HepG2 (cell line): Measurements from ENCODE around the gene DUS1L. TPM values are rescaled to one million over a fixed set of nuclear protein-coding genes. Genes with fewer than 3 reads are reported as not detected.

Experiments
- CSRNP1 ChIP-seq: sonication (generic); formaldehyde crosslinking; IDR thresholded peaks from 2 replicates; pipeline ENCODE4 v1.8.1; 2023; ENCODE audit warnings: mild to moderate bottlenecking, missing genetic modification reagents
- DNMT1 ChIP-seq: sonication (generic); formaldehyde crosslinking; IDR thresholded peaks from 2 replicates; pipeline ENCODE4 v1.5.1; 2020; ENCODE audit warnings: mild to moderate bottlenecking, missing genetic modification reagents
- ELF1 ChIP-seq: sonication (generic); formaldehyde crosslinking; IDR thresholded peaks from 2 replicates; pipeline ENCODE4 v1.4.0; 2020; ENCODE audit warnings: missing genetic modification reagents
- HES4 ChIP-seq: sonication (generic); formaldehyde crosslinking; IDR thresholded peaks from 2 replicates; pipeline ENCODE4 v1.9.0; 2021; ENCODE audit warnings: mild to moderate bottlenecking, missing genetic modification reagents, borderline replicate concordance
- ZNF333 ChIP-seq: sonication (generic); formaldehyde crosslinking; IDR thresholded peaks from 2 replicates; pipeline ENCODE4 v1.4.0; 2020; ENCODE audit warnings: mild to moderate bottlenecking, missing genetic modification reagents, borderline replicate concordance
- ZNF713 ChIP-seq: sonication (generic); formaldehyde crosslinking; IDR thresholded peaks from 2 replicates; pipeline ENCODE4 v1.4.0; 2020; ENCODE audit warnings: mild to moderate bottlenecking, missing genetic modification reagents
- polyA plus RNA-seq, 8 experiments: library from polyadenylated mRNA; depleted of rRNA in 3 of 8; stranded (reverse) in 7 of 8; unstranded in 1 of 8; fragments of >200 nt; fragmentation: Illumina TruSeq in 4 of 8; extraction: Trizol in 4 of 8; gene quantifications; 2 replicates each; pipeline versions ENCODE4 v1.2.1 to v1.2.3, GENCODE V29; 2011 to 2016; ENCODE audit warnings: low read depth in 4 of 8, missing spikeins in 1 of 8, mixed read lengths in 1 of 8; ENCODE audit not compliant: insufficient read depth in 1 of 8
- total RNA-seq, 5 experiments: library from RNA; depleted of rRNA; stranded (reverse); fragments of >200 nt; fragmentation: Illumina TruSeq; extraction: Trizol; gene quantifications; 2 replicates each; pipeline ENCODE4 v1.2.3, GENCODE V29; 2016; ENCODE audit warnings: low read depth in 1 of 5
- TF ChIP-seq, protein P1 (sequence below), 2 experiments: fragments of 450-650 bp in 1 of 2; sonication (generic) in 1 of 2; formaldehyde crosslinking in 1 of 2; IDR thresholded peaks; 2 replicates each; pipeline versions ENCODE4 v1.6.1 to v1.8.0; 2016 to 2022; ENCODE audit warnings: antibody characterized with exemption in 1 of 2, mild to moderate bottlenecking in 1 of 2, missing genetic modification reagents in 1 of 2
- TF ChIP-seq, protein P2 (sequence below): sonication (generic); formaldehyde crosslinking; IDR thresholded peaks from one replicate; pipeline ENCODE4 v1.5.1; 2020; ENCODE audit warnings: mild to moderate bottlenecking, missing genetic modification reagents; ENCODE audit errors: not compliant biosample characterization

Gene DUS1L
- total and polyA plus RNA-seq, 2 of the 13 experiments (the other 11 are each of a cell fraction or from before 2014, with no cell fraction given), result 81.0 to 109 TPM

DNA sequence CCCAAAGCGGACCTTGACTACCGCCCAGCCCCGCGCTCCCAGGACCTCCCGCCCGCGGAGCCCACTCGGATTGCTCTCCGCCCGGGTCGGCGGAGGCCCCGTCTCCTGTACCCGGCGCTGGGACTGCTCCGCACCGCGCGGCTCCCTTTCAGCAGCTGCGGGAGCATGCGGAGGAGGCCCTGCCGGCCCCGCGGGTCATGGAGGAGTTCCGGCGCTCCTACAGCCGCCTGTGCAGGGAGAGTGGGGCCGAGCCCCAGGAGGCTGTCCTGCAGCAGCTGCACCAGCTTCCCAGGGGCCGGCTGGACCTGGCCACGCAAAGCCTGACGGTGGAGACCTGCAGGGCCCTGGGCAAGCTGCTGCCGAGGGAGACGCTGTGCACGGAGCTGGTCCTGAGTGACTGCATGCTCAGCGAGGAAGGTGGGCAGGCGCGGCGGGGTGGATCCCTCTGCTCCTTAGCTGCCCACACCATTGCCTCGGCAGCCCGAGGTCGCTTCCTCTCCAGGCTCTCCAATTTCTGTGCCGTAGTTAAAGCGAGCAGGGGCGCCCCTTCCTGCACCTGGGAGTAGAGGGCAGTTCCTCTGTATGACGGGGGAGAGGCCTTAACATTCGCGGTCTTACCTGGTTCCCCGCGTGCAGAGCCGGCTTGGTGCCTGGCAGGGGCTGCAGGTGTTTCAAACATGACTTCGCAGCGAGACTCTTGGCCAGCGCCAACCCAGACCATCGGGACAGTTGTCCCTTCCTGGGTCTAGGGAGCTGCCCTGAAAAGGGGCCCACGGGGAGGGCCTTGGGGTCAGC, 42.0 kb downstream of the DUS1L start (continued):
- TF ChIP-seq, protein P1, sequence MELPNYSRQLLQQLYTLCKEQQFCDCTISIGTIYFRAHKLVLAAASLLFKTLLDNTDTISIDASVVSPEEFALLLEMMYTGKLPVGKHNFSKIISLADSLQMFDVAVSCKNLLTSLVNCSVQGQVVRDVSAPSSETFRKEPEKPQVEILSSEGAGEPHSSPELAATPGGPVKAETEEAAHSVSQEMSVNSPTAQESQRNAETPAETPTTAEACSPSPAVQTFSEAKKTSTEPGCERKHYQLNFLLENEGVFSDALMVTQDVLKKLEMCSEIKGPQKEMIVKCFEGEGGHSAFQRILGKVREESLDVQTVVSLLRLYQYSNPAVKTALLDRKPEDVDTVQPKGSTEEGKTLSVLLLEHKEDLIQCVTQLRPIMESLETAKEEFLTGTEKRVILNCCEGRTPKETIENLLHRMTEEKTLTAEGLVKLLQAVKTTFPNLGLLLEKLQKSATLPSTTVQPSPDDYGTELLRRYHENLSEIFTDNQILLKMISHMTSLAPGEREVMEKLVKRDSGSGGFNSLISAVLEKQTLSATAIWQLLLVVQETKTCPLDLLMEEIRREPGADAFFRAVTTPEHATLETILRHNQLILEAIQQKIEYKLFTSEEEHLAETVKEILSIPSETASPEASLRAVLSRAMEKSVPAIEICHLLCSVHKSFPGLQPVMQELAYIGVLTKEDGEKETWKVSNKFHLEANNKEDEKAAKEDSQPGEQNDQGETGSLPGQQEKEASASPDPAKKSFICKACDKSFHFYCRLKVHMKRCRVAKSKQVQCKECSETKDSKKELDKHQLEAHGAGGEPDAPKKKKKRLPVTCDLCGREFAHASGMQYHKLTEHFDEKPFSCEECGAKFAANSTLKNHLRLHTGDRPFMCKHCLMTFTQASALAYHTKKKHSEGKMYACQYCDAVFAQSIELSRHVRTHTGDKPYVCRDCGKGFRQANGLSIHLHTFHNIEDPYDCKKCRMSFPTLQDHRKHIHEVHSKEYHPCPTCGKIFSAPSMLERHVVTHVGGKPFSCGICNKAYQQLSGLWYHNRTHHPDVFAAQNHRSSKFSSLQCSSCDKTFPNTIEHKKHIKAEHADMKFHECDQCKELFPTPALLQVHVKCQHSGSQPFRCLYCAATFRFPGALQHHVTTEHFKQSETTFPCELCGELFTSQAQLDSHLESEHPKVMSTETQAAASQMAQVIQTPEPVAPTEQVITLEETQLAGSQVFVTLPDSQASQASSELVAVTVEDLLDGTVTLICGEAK (IDR thresholded peaks at IDR 0.05), result no peak
- TF ChIP-seq, protein P1 (CRISPR knock-in tag; IDR thresholded peaks at IDR 0.05), result peak; percentile 63
- peak; percentile 61; the same call in 1 of the 2 replicates for TF ChIP-seq CSRNP1 (CRISPR knock-in tag)
- TF ChIP-seq ZNF333 (CRISPR knock-in tag), result peak; percentile 41; the same call in 1 of the 2 replicates
- peak; percentile 82; the same call in 1 of the 2 replicates for TF ChIP-seq HES4 (CRISPR knock-in tag)
- TF ChIP-seq ZNF713, result no peak
- TF ChIP-seq DNMT1 (CRISPR knock-in tag), result peak; percentile 87
- TF ChIP-seq, protein P2, sequence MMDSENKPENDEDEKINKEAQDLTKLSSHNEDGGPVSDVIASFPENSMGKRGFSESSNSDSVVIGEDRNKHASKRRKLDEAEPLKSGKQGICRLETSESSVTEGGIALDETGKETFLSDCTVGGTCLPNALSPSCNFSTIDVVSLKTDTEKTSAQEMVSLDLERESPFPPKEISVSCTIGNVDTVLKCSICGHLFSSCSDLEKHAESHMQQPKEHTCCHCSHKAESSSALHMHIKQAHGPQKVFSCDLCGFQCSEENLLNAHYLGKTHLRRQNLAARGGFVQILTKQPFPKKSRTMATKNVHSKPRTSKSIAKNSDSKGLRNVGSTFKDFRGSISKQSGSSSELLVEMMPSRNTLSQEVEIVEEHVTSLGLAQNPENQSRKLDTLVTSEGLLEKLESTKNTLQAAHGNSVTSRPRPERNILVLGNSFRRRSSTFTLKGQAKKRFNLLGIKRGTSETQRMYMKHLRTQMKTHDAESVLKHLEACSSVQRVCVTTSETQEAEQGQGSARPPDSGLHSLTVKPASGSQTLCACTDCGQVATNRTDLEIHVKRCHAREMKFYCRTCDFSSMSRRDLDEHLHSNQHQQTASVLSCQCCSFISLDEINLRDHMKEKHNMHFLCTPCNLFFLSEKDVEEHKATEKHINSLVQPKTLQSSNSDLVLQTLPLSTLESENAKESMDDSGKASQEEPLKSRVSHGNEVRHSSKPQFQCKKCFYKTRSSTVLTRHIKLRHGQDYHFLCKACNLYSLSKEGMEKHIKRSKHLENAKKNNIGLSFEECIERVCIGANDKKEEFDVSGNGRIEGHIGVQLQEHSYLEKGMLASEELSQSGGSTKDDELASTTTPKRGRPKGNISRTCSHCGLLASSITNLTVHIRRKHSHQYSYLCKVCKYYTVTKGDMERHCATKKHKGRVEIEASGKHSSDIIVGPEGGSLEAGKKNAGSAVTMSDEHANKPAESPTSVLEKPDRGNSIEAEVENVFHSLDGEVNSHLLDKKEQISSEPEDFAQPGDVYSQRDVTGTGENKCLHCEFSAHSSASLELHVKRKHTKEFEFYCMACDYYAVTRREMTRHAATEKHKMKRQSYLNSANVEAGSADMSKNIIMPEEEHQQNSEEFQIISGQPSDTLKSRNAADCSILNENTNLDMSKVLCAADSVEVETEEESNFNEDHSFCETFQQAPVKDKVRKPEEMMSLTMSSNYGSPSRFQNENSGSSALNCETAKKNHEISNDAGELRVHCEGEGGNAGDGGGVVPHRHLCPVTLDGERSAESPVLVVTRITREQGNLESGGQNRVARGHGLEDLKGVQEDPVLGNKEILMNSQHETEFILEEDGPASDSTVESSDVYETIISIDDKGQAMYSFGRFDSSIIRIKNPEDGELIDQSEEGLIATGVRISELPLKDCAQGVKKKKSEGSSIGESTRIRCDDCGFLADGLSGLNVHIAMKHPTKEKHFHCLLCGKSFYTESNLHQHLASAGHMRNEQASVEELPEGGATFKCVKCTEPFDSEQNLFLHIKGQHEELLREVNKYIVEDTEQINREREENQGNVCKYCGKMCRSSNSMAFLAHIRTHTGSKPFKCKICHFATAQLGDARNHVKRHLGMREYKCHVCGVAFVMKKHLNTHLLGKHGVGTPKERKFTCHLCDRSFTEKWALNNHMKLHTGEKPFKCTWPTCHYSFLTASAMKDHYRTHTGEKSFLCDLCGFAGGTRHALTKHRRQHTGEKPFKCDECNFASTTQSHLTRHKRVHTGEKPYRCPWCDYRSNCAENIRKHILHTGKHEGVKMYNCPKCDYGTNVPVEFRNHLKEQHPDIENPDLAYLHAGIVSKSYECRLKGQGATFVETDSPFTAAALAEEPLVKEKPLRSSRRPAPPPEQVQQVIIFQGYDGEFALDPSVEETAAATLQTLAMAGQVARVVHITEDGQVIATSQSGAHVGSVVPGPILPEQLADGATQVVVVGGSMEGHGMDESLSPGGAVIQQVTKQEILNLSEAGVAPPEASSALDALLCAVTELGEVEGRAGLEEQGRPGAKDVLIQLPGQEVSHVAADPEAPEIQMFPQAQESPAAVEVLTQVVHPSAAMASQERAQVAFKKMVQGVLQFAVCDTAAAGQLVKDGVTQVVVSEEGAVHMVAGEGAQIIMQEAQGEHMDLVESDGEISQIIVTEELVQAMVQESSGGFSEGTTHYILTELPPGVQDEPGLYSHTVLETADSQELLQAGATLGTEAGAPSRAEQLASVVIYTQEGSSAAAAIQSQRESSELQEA (CRISPR knock-in tag), result peak; percentile 76
- TF ChIP-seq ELF1 (CRISPR knock-in tag), result no peak; the same call in 1 of the 2 replicates
